Left ventricle myocardium inferior (tissue), 1 donor: ENCODE data around the gene GTPBP1. TPM values are rescaled to one million over a fixed set of nuclear protein-coding genes. Genes with fewer than 3 reads are reported as not detected.

ENCODE experiments used
- DNase-seq: peaks from one replicate; pipeline ENCODE4 v3.0.0-alpha.2; 2020
- H3K27ac ChIP-seq: fragments of 200-600 bp; replicated peaks from 2 replicates; pipeline ENCODE4 v1.8.0; 2021
- H3K27me3 ChIP-seq: fragments of 200-600 bp; 2 replicates; pipeline ENCODE4 v1.8.0; 2021; ENCODE audit warnings: low read depth
- H3K36me3 ChIP-seq: fragments of 200-600 bp; 2 replicates; pipeline ENCODE4 v1.8.0; 2021
- H3K4me1 ChIP-seq: fragments of 200-600 bp; 2 replicates; pipeline ENCODE4 v1.8.0; 2021
- H3K4me3 ChIP-seq: fragments of 200-600 bp; 2 replicates; pipeline ENCODE4 v1.8.0; 2021; ENCODE audit warnings: mild to moderate bottlenecking, moderate library complexity
- H3K9me3 ChIP-seq: fragments of 200-600 bp; replicated peaks from 2 replicates; pipeline ENCODE4 v1.8.0; 2021
- intact Hi-C: fragments of 100-400 bp; cut with micrococcal nuclease; formaldehyde crosslinking; loops from one replicate; pipeline ENCODE4 v1.11.0; 2022
- total RNA-seq: library from RNA; stranded (reverse); fragmentation: NEBNext Ultra II Directional; extraction: Animal tissue kit (Norgen Biotek cat#: 25700); gene quantifications from one replicate; pipeline ENCODE4 v1.2.1, GENCODE V29; 2021
- TF ChIP-seq, protein P1 (sequence below): fragments of 200-600 bp; IDR thresholded peaks from 2 replicates; pipeline ENCODE4 v1.8.0; 2021; ENCODE audit warnings: antibody characterized with exemption, mild to moderate bottlenecking, borderline replicate concordance
- donor health status: DM: no; HTN: yes; CAD: no; lungs with severe emphysema.

The GTPBP1 gene
- total RNA-seq, 1 donor from 2014 or later = 28.9 TPM

DNA sequence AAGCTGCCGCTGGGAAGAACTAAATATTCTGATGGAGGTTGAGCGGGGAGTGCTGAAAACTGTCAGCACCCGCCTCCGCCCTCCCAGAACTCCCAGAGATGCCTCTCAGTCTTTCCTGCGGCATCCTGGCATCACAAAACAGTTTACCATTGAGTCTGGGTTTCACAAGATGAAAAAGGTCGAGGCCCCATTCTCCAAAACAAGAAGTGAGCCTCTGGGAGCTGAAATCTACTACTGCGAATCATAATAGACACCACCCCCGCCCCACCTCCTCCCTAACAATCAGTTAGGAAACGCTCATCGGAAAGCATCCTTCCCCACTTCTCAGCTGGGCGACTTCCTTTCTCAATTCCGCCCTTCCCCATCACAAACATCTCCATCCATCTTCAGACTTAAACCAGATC lies 49.0 kb downstream of the GTPBP1 start:
- intact Hi-C loops = no loop called here
- peak; percentile 41 for DNase-seq
- H3K4me1 ChIP-seq = peaks cover 52% of the 10 kb centered on the region

DNA sequence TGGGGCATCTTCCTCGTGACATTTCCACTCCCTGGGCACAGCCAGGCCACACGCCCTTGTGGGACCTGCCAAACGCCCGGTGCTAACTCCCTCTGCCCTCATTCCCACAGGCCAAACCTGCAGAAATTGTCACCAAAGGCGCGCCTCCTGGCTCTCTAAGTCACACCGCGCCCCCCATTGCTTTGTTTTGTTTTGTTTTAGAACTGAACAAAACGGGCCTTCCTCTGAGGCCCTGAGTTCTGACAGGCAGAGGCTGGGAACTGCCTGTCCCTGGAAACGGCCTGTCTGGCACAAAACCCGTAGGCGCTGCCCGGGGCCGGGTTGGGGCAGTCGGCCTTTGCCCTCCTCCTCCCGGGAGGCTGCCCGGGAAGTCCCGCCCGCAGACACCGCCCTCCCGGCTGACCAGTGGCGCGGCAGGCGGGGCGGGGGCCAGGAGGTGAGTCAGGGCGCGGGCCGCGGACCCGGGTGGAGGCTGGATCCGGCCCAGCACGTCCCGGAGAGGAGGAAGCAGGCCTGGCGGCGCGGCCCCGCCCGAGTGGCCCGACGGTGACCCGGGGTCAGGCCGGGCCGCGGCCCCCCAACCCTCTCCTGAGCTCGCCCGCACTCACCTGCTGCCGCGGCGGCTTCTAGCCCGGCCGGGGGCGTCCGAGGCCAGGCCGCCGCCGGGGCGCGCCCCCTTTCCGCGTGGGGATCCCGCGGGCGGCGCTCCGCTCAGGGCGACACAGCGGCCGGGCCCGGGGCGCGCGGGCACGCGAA lies 49.6 kb downstream of the GTPBP1 start:
- peak overlapping the region; percentile 100 for H3K27ac ChIP-seq
- peak; percentile 95 for DNase-seq
- H3K4me1 ChIP-seq = peaks cover 52% of the 10 kb centered on the region
- no peaks in the 10 kb centered on the region for H3K9me3 ChIP-seq
- H3K36me3 ChIP-seq = peaks cover 28% of the 10 kb centered on the region
- peak overlapping the region; percentile 79 for H3K4me3 ChIP-seq
- H3K27me3 ChIP-seq = no peaks in the 10 kb centered on the region
- TF ChIP-seq, protein P1, sequence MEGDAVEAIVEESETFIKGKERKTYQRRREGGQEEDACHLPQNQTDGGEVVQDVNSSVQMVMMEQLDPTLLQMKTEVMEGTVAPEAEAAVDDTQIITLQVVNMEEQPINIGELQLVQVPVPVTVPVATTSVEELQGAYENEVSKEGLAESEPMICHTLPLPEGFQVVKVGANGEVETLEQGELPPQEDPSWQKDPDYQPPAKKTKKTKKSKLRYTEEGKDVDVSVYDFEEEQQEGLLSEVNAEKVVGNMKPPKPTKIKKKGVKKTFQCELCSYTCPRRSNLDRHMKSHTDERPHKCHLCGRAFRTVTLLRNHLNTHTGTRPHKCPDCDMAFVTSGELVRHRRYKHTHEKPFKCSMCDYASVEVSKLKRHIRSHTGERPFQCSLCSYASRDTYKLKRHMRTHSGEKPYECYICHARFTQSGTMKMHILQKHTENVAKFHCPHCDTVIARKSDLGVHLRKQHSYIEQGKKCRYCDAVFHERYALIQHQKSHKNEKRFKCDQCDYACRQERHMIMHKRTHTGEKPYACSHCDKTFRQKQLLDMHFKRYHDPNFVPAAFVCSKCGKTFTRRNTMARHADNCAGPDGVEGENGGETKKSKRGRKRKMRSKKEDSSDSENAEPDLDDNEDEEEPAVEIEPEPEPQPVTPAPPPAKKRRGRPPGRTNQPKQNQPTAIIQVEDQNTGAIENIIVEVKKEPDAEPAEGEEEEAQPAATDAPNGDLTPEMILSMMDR = no peak
- intact Hi-C loops = no loop called here

More for the DNA sequence above, 49.0 kb downstream of the GTPBP1 start:
- Histone ChIP-seq H3K4me3 (peak overlapping the region; percentile 79), H3K9me3 (no peaks in the 10 kb centered on the region), H3K27ac (peak overlapping the region; percentile 100), H3K36me3 (peaks cover 34% of the 10 kb centered on the region), H3K27me3 (no peaks in the 10 kb centered on the region)
- TF ChIP-seq, protein P1 = no peak

DNA sequence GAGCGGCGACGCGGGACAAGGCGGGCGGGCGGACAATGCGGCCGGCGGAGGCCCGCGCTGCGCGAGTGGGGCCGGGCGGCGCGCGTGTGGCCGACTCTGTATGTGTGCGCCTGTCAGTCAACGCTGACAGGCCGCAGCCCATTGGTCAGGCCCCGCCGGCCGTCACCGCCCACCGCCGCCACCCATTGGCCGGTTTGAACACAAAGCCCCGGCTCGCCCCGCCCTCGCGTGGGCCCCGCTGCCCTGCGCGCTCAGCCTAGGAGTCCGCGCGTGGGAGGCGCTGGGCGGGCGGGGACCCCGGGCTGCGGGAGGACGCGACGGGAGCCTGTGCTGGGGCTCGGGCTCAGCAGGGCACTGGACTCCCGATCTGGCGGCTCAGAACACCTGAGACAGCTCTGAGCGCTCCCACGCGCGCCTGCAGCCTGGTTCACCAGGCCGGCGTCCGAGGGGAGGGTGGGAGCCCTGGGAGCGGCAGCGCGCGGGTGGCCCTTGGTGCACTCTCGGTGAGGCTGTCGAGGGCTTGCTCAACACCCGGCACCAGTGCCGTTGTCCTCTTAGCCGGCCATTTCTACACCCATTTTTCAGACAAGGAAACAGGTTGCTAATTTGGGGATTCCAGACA lies 50.3 kb downstream of the GTPBP1 start, which contains the start of gene SUN2:
SUN2 (minus strand) TSS at position 88 of the 622 bp plus-strand sequence. CDS start 3,370 bp downstream, outside the sequence.
- H3K27ac ChIP-seq = peak within 1 kb of the TSS; percentile 100
- peak within 1 kb of the TSS; percentile 79 for H3K4me3 ChIP-seq
- peaks cover 46% of the 10 kb centered on the region for H3K4me1 ChIP-seq
- TF ChIP-seq, protein P1 = no peak
- DNase-seq = peak; percentile 95
- H3K27me3 ChIP-seq = no peaks in the 10 kb centered on the region
- intact Hi-C loops = no loop called here
- H3K9me3 ChIP-seq = no peaks in the 10 kb centered on the region
- H3K36me3 ChIP-seq = peaks cover 21% of the 10 kb centered on the region

DNA sequence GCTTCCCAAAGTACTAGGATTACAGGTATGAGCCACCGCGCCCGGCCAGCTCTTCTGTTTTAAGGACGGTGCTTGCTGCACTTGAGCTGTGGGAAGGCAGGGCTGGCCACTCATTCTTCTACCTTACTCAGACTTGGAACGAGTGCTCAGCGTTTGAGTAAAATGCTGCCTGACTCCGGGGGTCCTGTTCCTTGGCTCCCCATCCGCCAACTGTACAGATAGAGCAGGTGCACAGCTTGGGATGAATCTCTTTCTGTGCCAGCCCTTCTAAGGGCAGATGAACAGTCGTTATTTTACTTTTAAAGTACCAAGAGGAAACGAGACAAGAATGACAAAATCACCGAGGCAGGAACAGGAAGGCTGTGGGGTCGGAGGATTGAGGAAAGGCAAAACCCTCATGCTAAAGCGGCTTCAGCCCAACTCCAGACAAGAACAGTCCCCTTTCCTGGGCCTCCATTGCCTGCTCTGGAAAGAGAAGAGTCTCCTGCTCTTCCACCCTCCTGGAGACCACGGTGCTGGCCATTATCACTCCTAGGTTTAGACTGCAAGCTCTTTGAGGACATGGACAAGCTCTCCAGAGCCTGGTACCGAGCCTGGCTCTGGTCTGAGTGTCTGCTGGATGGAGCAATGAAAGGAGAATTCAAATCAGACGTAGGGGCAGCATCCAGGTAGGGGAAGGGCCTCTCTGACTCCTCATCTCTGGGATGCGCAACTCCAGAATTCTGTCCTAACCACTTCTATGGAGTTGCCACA lies 51.1 kb downstream of the GTPBP1 start:
- intact Hi-C loops = no loop called here
- H3K9me3 ChIP-seq = no peaks in the 10 kb centered on the region
- H3K27ac ChIP-seq = peak overlapping the region; percentile 100
- peaks cover 12% of the 10 kb centered on the region for H3K36me3 ChIP-seq
- H3K4me3 ChIP-seq = peak overlapping the region; percentile 79
- peaks cover 40% of the 10 kb centered on the region for H3K4me1 ChIP-seq
- no peak for DNase-seq
- TF ChIP-seq, protein P1 = no peak
- no peaks in the 10 kb centered on the region for H3K27me3 ChIP-seq

DNA sequence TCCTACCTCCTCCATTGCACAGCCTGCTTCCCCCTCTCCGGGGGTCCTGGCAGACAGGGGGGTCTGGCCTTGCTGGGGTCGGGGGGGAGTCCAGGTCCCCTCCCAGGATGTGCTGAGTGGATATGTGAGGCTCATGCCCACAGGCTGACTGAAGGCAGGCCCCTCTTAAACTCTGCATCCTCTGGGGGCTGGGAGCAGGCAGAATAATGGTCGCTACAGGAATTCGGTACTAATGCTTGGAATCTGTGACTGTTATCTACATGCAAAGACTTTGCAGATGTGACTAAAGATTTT lies 51.7 kb downstream of the GTPBP1 start:
- Histone ChIP-seq H3K27me3 (no peaks in the 10 kb centered on the region), H3K36me3 (peaks cover 7% of the 10 kb centered on the region), H3K4me3 (no peak overlapping the region), H3K9me3 (no peaks in the 10 kb centered on the region), H3K27ac (no peak overlapping the region), H3K4me1 (peaks cover 35% of the 10 kb centered on the region)
- no peak for DNase-seq
- intact Hi-C loops = no loop called here
- TF ChIP-seq, protein P1 = no peak
